ENCODE data around the gene CALHM1. TPM values are rescaled to one million over a fixed set of nuclear protein-coding genes. Genes with fewer than 3 reads are reported as not detected.
"Not testable (repeated sequence)": the region's sequence is repeated elsewhere in the genome, so short reads cannot be mapped to it uniquely, and the experiment has no call there.

CALHM1 gene
- total and polyA plus RNA-seq, 4 donors, result not detected

DNA sequence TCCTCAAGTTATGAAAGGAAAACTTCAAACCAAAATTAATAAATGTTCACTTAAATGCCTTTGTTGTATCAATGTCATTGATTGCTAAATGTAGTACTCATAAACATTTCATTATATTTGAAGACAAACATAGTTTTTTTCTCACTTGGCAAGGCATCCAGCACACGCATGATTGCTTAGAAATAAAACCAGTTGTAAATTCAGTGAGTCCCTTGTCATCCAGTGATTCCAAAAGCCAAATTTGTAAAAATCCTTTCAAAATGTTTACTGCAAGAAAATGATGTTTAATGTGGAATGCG, 28.7 kb upstream of the CALHM1 start:
- WGBS, result 78% methylated on average over 2 of the region's 2 CpGs
- H3K36me3 ChIP-seq (ENCODE audit: control insufficient read depth in 4 of 4, insufficient read depth in 3 of 4, low read depth in 1 of 4, low read length in 3 of 4), result no peaks in the 10 kb centered on the region
- no peak for DNase-seq (ENCODE audit: low spot score)

DNA sequence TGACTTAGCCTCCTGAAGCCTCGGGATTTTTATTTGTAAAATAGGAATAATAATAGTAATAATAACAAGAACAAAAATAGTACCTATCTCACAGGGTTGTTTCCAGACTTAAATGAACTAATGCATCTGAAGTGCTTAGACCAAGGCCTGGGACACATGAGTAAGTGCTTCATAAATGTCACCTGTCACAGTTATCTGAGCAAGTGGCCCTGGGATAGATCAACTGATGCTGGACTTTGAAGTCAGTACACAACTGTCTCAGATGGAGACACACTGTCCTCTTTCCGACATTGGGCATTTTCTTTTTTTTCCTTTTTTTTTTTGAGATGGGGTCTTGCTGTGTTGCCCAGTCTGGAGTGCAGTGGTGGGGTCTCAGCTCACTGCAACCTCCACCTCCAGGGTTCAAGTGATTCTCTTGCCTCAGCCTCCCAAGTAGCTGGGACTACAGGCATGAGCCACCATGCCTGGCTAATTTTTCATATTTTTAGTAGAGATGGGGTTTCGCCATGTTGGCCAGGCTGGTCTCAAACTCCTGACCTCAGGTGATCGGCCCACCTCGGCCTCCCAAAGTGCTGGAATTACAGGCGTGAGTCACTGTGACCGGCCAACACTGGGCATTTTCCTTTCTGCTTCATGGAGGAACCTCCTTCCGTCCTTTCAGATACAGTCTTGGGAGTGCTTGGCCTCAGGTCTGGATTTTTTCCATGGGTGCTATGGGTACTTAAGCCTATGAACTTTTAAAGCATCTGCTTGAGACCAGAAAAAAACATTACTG, 28.1 kb upstream of the CALHM1 start:
- not testable (repeated sequence) for H3K36me3 ChIP-seq (ENCODE audit: control insufficient read depth in 4 of 4, insufficient read depth in 3 of 4, low read depth in 1 of 4, low read length in 3 of 4); H3K27me3 ChIP-seq (ENCODE audit: control insufficient read depth in 4 of 4, insufficient read depth in 4 of 4, low read length in 3 of 4); H3K27ac ChIP-seq (ENCODE audit: low read depth in 1 of 2, low read length in 2 of 2); DNase-seq (ENCODE audit: low spot score); H3K4me1 ChIP-seq (ENCODE audit: control insufficient read depth in 4 of 4, insufficient read depth in 4 of 4, low read length in 3 of 4); H3K4me3 ChIP-seq (ENCODE audit: low read depth in 1 of 3, low read length in 3 of 3); H3K9ac ChIP-seq (ENCODE audit: low read depth in 1 of 2, low read length in 2 of 2); H3K9me3 ChIP-seq (ENCODE audit: control insufficient read depth in 4 of 4, low read length in 3 of 4)
- WGBS, result 86% methylated on average over 8 of the region's 8 CpGs

More for the DNA sequence above, 28.7 kb upstream of the CALHM1 start:
- H3K27me3 ChIP-seq (ENCODE audit: control insufficient read depth in 4 of 4, insufficient read depth in 4 of 4, low read length in 3 of 4), result no peaks in the 10 kb centered on the region
- no peaks in the 10 kb centered on the region for H3K9me3 ChIP-seq (ENCODE audit: control insufficient read depth in 4 of 4, low read length in 3 of 4)
- no peak for TF ChIP-seq FOXA2 (IDR thresholded peaks at IDR 0.05)
- TF ChIP-seq ZBTB33 (IDR thresholded peaks at IDR 0.05), result no peak
- TF ChIP-seq MAX (IDR thresholded peaks at IDR 0.05), result no peak
- H3K9ac ChIP-seq (ENCODE audit: low read depth in 1 of 2, low read length in 2 of 2), result no peak overlapping the region
- no peak overlapping the region for H3K27ac ChIP-seq (ENCODE audit: low read depth in 1 of 2, low read length in 2 of 2)
- no peak overlapping the region for H3K4me3 ChIP-seq (ENCODE audit: low read depth in 1 of 3, low read length in 3 of 3)
- peaks cover 0 to 2% (median 0%) of the 10 kb centered on the region in 4 donors for H3K4me1 ChIP-seq (ENCODE audit: control insufficient read depth in 4 of 4, insufficient read depth in 4 of 4, low read length in 3 of 4)

DNA sequence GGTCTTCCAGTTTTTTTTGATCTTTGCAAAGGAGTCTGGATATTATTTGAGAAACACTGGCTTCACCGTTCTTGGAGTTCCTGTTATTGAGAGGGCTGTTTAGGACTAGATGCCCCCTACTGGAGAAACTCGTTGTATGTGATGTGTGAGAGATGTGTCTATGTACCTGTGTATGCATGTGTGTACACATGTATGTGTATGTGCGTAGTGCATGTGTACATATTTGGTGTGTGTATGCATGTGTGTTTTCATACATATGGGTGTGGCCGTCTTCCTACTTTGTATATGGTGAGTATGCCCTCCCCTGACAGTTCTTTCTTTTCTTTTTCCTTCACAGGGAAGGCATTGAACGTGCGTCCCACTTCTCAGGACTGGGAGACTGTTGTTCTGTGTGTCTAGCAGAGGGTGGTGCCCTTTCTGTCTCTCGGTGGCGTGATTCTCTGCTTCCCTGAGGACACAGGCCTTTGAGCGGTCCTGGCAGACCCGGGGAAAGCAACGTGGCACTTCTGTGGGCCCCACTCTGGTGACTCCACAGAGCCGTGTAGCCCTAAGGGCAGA, 23.4 kb upstream of the CALHM1 start:
- Histone ChIP-seq H3K36me3 (ENCODE audit: control insufficient read depth in 4 of 4, insufficient read depth in 3 of 4, low read depth in 1 of 4, low read length in 3 of 4) (no peaks in the 10 kb centered on the region), H3K4me3 (ENCODE audit: low read depth in 1 of 3, low read length in 3 of 3) (no peak overlapping the region), H3K4me1 (ENCODE audit: control insufficient read depth in 4 of 4, insufficient read depth in 4 of 4, low read length in 3 of 4) (no peaks in the 10 kb centered on the region), H3K9ac (ENCODE audit: low read depth in 1 of 2, low read length in 2 of 2) (no peak overlapping the region), H3K27ac (ENCODE audit: low read depth in 1 of 2, low read length in 2 of 2) (no peak overlapping the region), H3K27me3 (ENCODE audit: control insufficient read depth in 4 of 4, insufficient read depth in 4 of 4, low read length in 3 of 4) (no peaks in the 10 kb centered on the region), H3K9me3 (ENCODE audit: control insufficient read depth in 4 of 4, low read length in 3 of 4) (no peaks in the 10 kb centered on the region)
- 62% methylated on average over 12 of the region's 12 CpGs for WGBS
- TF ChIP-seq, protein P1, sequence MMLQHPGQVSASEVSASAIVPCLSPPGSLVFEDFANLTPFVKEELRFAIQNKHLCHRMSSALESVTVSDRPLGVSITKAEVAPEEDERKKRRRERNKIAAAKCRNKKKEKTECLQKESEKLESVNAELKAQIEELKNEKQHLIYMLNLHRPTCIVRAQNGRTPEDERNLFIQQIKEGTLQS (IDR thresholded peaks at IDR 0.05), result no peak
- TF ChIP-seq YY1 (IDR thresholded peaks at IDR 0.05) (no peak), RXRA (IDR thresholded peaks at IDR 0.05) (no peak), RAD21 (IDR thresholded peaks at IDR 0.05) (peak; percentile 70 to 79), TAF1 (conservative IDR thresholded peaks at IDR 0.05) (no peak)
- TF ChIP-seq, protein P2, sequence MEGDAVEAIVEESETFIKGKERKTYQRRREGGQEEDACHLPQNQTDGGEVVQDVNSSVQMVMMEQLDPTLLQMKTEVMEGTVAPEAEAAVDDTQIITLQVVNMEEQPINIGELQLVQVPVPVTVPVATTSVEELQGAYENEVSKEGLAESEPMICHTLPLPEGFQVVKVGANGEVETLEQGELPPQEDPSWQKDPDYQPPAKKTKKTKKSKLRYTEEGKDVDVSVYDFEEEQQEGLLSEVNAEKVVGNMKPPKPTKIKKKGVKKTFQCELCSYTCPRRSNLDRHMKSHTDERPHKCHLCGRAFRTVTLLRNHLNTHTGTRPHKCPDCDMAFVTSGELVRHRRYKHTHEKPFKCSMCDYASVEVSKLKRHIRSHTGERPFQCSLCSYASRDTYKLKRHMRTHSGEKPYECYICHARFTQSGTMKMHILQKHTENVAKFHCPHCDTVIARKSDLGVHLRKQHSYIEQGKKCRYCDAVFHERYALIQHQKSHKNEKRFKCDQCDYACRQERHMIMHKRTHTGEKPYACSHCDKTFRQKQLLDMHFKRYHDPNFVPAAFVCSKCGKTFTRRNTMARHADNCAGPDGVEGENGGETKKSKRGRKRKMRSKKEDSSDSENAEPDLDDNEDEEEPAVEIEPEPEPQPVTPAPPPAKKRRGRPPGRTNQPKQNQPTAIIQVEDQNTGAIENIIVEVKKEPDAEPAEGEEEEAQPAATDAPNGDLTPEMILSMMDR (IDR thresholded peaks at IDR 0.05; ENCODE audit: low read depth, low read length, missing input control), result peak; percentile 46
- no peak for DNase-seq (ENCODE audit: low spot score)
